PFSK-1 (cell line): Measurements from ENCODE around the gene NOTUM.

ENCODE experiments used
- FOXP2 ChIP-seq: optimal IDR thresholded peaks from 2 replicates; pipeline ENCODE3; 2011; ENCODE audit warnings: borderline replicate concordance, control low read depth, inconsistent platforms; ENCODE audit not compliant: insufficient read depth; ENCODE audit errors: extremely low read length, extremely low read depth
- POLR2AphosphoS5 ChIP-seq: IDR thresholded peaks from 2 replicates; pipeline ENCODE4 v1.6.1; 2012; ENCODE audit warnings: low read depth, mild to moderate bottlenecking, control low read depth, low read length, moderate library complexity
- SIN3A ChIP-seq: IDR thresholded peaks from 2 replicates; pipeline ENCODE4 v1.6.1; 2012; ENCODE audit warnings: mild to moderate bottlenecking, low read length, moderate library complexity, borderline replicate concordance; ENCODE audit not compliant: insufficient read depth
- TAF1 ChIP-seq: IDR thresholded peaks from 2 replicates; pipeline ENCODE4 v1.6.1; 2012; ENCODE audit warnings: low read length, control low read depth, borderline replicate concordance; ENCODE audit not compliant: insufficient read depth
- TF ChIP-seq, protein P1 (sequence below), 2 experiments: IDR thresholded peaks; 2 replicates each; pipeline versions ENCODE4 v1.6.1 to v1.8.0; 2011 to 2012; ENCODE audit warnings: low read depth in 2 of 2, low read length in 2 of 2, control low read depth in 1 of 2, inconsistent platforms in 1 of 2, mild to moderate bottlenecking in 1 of 2, moderate library complexity in 1 of 2; ENCODE audit not compliant: insufficient read depth in 1 of 2

NOTUM gene

DNA sequence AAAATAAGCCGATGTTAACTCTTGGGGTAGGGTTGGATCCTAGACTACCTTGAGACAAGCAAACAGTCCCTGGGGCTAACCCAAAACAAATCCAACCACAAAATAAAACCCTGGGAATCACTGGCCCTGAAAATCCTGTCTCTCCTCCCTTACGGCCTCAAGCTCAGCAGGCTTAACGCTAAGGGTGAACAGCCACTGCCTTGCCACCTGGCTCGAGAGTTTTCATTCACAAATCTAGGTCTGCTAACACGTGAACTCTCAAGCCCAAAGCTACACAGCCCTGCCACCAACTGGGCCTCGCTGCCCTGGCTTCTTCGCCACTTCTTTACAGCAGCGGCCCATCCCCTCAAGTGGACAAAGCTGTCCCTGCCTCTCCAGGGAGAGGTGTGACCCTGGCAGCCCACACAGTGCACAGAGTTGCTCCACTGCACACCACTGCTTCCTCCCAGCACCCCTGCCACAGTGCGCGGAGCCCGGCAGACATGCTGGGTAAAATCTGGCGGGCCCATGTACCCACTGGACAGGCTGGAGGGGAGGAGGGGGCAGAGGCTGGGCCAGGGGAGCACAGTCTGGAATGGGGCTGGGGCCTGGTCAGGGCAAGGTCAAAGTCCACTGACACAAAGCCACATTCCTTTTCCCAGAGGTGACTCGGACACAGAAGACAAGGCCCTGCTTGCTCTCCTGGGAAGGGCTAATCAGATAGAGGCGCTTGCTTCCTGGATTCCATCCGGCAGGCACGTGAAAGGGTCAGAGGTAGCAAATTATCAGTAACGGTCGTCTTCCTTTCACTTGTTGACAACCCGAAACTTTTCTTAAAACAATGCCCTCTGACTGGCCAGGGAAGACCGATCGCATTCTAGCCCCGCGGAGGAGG lies 50.8 kb downstream of the NOTUM start:
- no peak for TF ChIP-seq POLR2AphosphoS5
- no peak for TF ChIP-seq TAF1
- TF ChIP-seq, protein P1, sequence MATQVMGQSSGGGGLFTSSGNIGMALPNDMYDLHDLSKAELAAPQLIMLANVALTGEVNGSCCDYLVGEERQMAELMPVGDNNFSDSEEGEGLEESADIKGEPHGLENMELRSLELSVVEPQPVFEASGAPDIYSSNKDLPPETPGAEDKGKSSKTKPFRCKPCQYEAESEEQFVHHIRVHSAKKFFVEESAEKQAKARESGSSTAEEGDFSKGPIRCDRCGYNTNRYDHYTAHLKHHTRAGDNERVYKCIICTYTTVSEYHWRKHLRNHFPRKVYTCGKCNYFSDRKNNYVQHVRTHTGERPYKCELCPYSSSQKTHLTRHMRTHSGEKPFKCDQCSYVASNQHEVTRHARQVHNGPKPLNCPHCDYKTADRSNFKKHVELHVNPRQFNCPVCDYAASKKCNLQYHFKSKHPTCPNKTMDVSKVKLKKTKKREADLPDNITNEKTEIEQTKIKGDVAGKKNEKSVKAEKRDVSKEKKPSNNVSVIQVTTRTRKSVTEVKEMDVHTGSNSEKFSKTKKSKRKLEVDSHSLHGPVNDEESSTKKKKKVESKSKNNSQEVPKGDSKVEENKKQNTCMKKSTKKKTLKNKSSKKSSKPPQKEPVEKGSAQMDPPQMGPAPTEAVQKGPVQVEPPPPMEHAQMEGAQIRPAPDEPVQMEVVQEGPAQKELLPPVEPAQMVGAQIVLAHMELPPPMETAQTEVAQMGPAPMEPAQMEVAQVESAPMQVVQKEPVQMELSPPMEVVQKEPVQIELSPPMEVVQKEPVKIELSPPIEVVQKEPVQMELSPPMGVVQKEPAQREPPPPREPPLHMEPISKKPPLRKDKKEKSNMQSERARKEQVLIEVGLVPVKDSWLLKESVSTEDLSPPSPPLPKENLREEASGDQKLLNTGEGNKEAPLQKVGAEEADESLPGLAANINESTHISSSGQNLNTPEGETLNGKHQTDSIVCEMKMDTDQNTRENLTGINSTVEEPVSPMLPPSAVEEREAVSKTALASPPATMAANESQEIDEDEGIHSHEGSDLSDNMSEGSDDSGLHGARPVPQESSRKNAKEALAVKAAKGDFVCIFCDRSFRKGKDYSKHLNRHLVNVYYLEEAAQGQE (IDR thresholded peaks at IDR 0.05; ENCODE audit: insufficient read depth in 1 of 2, low read depth in 2 of 2, low read length in 2 of 2): no peak
- TF ChIP-seq SIN3A: no peak
- TF ChIP-seq FOXP2: no peak

DNA sequence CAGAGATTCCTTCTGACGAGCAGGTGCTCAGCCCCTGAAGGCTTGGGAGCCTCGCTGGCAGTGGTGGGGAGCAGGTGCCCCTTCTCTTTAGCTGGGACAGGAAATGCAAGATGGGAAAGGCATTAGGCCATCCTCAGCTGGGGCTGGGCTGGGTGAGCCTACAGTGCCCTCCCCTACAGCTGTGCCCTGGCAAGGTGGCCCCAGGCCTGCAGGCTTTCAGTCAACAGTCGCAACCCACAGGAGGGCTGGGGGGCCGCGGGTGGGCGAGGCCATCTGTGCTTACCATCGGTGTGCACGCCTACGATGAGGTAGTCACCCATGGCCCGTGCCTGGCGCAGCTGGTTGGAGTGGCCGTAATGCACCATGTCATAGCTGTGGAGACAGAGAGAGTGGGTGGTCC lies 51.8 kb downstream of the NOTUM start:
- TF ChIP-seq FOXP2: no peak
- no peak for TF ChIP-seq SIN3A
- TF ChIP-seq POLR2AphosphoS5: no peak
- TF ChIP-seq, protein P1 (IDR thresholded peaks at IDR 0.05; ENCODE audit: insufficient read depth in 1 of 2, low read depth in 2 of 2, low read length in 2 of 2): no peak
- TF ChIP-seq TAF1: no peak

DNA sequence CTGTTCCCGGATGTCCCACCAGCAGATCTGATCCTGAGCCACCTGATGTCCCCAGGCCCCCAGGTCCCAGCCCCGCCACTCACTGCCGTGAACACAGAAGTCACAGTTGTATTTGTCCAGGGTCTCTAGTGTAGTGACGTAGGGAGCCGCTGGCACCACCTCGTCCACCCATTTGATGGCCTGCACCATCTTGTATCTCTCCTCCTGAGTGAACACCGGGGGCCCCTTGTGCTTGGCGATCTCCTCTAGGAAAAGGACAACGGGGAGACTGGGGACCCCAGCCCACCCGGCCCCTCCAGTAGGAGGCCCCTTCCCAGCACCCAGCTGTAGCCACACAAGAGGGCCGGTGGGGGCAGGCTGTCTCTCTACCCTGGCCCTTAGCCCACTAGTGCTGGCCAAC lies 52.2 kb downstream of the NOTUM start:
- TF ChIP-seq FOXP2 (no peak), POLR2AphosphoS5 (no peak)
- TF ChIP-seq, protein P1 (IDR thresholded peaks at IDR 0.05; ENCODE audit: insufficient read depth in 1 of 2, low read depth in 2 of 2, low read length in 2 of 2): no peak

DNA sequence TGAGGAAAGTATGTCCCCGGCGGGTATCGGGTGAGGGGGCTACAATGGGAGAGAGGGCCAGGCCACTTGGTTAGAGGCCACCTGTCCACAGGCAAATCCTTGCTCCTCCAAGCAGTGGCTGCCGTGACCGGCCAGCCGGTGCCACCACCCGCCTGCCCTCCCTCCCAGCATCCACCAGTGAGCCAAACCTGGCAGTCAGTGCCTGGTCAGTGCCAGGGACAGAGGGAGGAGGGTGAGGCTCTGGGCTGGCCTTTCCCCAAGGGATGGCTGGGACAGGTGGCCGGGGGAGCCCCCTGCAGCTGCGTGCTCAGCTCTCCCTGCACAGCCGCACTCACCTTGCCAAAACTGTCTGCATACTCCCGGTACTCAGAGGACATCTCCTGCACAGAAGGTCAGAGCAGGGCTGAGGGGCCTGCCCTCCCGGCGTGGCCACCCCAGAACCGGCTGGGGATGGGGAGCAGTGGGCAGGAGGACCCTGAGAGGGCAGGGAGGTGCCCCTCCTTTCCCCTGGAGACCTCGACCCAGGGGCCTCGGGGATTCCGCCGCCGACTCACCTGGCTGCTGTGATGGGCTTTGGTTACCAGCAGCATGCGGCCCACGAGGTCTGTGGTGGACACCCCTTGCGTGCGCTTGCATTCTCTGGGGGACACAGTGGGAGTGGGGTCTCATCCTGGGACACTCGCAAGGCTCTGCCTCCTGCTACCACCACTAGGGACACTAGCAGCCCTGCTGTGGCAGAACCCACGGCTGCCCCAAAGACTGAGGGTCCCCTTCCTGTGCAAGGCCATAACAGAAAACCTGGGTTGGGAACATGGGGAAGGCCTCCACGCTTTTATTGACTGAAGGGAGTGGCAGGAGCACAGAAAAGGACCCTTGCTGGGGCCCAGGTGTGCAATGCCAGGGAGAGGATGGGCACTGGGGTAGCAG lies 53.5 kb downstream of the NOTUM start:
- TF ChIP-seq TAF1 (no peak), POLR2AphosphoS5 (no peak), SIN3A (no peak), FOXP2 (no peak)
- TF ChIP-seq, protein P1 (IDR thresholded peaks at IDR 0.05; ENCODE audit: insufficient read depth in 1 of 2, low read depth in 2 of 2, low read length in 2 of 2): no peak
